Inferior parietal cortex (tissue), 1 donor: ENCODE results near the gene RPH3AL.
A peak's percentile ranks its signal among the peaks of the same experiment; 100 is the strongest.

Experiments
- DNase-seq: peaks from one replicate; pipeline ENCODE4 v3.0.0-alpha.2; 2016; ENCODE audit errors: extremely low spot score

The RPH3AL gene

DNA sequence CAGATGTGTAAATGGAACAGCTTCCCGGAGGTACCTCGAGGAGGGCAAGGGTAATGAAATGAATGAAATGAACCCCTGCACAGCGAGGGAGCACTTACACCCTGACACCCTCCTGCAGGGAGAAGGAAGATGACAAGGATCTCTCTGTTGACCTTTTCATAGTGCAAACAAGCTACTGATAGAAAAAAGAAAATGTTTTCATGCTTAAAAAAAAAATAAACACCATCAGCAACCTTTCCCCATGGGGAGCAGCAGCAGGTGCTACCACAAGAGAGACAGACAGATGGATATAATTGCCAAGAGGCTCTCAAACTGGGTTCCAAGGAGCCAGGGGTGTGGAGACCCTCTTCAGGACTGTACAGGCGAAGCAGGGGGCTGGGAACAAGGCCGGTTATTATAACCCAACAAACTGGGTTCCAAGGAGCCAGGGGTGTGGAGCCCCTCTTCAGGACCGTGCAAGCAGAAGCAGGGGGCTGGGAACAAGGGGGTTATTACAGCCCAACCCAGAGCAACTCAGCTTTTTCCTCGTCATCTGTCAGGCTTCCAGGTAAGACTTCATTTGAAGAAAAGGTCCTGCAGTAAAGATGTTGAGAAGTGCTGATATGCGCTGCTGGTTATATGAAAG lies 718 bp upstream of the RPH3AL start:
- no peak for DNase-seq

DNA sequence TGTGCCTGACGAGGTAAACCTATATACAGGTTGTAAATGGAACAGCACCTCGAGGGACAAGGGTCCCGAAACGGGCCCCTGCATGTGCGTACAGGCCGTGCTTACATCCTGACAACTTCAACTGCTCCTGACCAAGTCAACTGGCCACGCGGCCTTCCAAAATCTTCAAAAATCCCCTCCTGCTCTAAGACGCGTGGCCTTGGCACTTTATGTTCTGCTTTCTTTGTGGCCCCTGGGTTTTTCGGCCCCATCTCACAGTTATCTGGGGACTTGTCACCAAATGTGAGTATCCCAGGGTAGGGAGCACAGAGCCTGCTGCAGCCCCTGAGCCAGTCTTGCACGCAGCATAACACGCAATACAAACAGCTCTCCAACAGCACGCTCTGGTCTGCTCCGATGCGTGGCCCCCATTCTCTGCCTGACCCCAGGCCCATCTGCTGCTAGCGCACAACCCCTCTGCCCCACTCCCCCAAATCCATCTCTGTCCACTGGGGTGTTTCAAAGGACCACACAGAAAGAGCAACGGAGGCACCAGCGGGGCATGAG lies 659 bp downstream of the RPH3AL start:
- no peak for DNase-seq

DNA sequence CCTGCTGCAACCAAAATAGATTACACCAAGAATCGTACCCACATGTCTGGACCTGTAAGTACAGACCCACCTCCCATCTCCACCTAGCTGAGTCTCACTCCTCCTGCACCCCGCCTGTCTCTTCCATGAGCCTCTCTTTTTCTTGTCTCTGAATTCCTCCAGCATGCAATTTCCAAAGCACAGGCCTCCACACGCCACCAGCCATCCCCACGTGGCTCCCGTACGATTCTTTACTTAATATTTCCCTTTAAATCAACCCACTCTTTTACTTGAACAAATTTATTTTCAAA lies 1.2 kb downstream of the RPH3AL start:
- no peak for DNase-seq

DNA sequence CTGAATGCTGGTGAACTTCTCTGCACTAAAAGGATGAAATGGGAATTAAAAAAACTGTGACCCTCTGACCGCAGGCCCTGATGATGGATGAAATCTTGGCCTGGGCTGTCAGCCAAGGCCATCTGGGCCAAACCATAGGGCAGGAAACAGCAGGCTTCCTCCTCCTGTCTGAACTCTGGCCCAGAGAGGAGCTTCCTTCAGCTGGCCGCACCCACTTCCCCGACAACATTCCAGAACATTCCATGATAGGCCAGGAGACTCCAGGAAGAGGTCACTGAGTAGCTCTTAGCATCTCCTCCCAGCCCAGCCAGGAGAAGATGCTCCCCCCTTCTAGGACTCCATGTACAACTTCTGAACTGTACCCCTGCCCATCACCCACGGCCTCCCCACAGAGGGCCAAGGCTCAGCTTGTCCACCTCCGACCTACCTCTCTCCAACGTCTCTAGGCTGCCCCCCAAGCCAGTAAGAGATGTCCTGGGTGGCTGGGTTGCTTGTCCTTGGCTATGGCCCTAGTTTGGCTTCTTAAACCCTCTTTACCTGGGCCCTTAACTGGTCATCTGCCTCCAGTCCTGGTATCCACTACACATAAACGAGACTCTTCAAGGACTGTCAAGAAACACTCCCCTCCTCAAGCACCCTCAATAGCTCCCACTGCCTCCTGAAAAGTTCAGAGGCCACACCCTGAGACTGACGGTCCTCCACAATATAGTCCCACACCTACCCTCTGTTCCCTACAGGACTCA lies 1.7 kb downstream of the RPH3AL start:
- DNase-seq, result no peak

DNA sequence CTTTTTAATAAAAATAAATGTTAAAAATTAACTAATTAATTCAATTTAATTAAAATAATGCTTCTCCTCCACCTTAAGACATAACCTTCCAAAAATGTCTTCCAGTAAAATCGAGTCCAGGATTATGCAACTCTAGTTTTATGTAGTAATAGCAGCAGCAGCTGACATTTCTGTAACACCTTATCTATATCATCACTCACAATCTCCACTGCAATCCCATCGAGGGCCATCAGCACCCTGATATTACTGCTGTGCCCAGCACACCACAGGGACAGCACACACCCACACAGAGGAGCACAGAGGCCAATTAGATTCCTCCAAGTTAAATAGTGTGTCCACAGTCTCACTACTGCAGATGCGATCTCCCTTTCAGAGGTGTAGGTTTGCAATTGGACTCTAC lies 2.9 kb downstream of the RPH3AL start:
- DNase-seq, result no peak

DNA sequence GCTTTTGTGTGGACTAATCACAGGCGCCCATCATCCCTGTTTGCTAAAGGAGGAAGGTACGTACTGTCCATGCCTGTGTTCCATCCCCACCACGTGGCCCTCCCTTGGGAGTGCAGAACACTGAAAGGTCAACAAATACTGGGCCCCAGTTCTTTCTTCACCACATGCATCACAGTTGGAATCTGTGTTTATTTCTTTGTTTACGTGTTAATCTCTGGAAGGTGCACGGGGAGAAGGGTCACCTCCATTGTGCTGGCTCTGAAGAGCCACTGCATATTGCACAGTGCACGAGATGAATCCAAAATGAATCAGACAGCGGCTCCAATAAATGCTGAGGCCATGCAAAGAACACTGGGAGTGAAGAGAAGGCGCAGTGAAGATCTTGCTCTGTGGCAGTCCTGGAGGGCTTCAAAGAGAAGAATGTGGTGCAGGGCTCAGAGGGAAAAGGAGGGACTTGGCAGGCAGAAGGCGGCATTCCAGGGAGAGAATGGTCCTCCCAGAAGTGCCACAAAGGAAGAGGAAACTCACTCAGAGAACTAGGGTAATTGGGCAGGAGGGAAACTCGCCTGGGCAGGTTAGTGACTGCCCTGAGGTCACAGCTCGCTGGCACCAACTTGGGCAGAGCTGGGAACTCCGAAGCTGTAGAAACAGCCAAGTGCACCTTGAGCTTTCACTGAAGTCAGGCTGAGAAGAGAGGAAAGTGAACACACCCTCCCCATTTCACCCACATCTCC lies 3.7 kb downstream of the RPH3AL start:
- no peak for DNase-seq

DNA sequence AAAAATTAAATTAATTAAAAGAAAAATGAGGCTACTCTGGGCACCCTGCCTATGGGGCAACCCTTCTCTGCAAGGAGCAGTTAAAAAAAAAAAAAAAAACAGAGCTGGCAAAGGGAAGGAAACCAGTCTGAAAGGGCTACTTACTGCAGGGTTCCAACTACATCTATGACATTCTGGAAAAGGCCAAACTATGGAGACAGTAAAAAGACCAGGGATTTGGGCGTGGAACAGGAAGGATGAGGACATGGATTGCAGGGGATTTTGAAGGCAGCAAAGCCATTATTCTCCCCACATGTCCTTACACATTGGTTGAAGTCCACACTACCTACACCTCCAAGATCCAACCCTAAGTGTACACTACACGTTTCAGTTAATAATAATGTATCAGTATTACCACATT lies 4.6 kb downstream of the RPH3AL start:
- DNase-seq, result no peak

DNA sequence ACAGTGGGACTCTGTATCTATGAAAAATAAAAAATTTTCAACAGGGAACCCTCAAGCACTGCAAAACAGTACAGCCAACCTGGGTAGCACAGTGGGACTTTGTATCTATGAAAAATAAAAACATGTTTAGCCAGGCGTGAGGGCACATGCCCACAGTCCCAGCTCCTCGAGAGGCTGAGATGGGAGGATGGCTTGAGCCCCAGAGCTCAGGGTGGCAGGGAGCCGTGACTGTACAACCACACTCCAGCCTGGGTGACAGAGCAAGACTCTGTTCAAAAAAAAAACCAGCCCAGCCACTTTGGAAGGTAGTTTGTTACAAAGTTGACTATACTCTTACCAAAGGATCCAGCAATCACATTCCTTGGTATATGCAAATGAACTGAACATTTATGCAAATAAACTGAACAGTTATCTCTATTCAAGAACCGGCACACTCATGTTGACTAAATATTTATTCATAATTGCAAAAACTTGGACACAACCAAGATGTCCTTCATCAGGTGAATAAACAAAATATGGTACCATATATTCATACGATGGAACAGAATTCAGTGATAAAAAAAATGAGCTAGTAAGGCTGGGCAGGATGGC lies 5.2 kb downstream of the RPH3AL start:
- DNase-seq, result no peak

DNA sequence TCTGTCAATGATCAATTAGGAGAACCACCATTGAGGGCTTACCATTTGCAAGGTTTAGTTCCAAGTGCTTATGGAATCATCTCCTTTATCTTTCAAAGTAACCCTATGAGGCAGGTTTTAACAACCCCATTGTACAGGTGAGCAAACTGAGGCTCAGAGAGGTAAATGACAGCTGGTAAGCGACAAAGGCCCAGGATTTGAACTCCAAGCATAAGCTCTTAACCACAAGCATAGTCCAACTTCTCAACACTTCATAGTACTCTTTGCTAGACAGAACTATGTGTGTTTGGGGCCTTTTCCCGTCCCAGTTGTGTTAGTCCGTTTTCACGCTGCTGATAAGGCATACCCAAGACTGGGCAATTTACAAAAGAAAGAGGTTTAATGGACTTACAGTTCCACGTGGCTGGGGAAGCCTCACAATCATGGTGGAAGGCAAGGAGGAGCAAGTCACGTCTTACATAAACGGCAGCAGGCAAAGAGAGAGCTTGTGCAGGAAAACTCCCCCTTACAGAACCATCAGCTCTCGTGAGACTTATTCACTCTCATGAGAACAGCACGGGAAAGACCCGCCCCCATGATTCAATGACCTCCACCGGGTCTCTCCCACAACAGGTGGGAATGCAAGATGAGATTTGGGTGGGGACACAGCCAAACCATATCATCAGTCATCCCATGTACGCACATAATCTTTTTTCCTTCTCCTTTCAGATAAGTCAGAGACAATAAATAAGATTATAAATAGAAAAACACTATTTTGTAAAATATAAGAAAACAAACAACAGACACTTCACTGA lies 6.4 kb downstream of the RPH3AL start:
- DNase-seq, result no peak

DNA sequence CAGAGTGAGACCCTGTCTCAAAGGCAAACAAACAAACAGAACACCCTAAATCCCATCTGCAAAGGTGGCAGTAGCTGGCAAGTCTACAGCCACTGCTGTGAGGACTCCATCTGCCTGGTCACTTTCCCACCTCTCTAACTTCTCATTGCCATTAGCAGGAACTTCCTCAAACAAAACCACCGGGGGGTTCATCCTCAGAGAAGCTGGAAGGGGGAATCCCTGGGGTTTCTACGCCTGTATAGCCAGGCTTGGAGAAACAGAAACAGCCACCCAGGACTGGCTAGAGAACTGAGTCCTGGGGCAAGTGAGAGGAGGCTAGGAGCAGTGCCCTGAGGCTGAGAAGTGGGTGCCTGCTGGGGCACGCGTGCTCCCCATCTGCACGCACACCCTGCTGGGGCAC lies 7.3 kb downstream of the RPH3AL start:
- no peak for DNase-seq

DNA sequence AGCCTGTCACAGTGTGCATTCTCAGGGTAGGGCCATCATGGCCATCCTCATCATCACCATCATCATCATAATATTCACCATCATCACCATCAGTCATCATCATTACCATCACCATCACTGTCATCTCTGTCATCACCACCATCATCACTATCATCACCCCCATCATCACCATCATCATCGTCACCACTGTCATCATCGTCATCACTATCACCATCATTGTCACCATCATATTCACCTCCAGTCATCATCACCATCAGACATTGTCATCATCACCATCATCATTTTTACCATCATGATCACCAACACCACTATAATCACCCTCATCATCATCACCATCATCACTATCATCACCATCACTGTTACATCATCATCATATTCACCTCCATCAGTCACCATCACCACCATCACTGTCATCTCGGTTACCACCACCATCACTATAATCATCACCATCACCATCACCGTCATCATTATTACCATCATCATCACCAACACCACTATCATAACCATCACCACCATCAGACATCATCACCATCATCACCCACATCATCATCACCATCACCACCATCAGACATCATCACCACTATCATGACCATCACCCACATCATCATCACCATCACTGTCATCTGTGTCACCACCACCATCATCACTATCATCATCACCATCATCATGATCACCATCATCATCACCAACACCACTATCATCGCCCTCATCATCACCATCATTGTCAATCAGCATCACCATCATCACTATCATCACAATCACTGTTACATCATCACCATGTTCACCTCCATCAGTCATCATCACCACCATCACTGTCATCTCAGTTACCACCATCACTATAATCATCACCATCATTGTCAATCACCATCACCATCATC lies 8.5 kb downstream of the RPH3AL start:
- no peak for DNase-seq

DNA sequence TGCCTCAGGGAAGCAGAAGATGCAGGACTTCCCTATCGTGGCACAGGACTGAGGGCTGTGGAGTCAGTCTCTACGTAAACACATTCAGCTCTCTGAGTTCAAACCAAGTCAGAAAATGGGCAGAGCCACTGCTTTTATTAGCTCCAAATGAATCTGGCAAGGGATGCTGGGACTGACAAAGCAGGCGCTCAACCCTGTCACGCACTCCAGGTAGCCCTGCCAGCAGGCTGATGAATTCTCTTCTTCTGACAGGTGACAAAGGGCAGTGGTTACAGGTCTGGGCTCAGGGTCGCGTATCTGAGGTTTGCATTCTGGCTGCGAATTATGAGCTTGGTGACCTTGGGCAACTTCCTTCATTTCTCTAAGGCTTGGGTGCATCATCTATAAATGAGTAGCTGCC lies 9.4 kb downstream of the RPH3AL start:
- no peak for DNase-seq

DNA sequence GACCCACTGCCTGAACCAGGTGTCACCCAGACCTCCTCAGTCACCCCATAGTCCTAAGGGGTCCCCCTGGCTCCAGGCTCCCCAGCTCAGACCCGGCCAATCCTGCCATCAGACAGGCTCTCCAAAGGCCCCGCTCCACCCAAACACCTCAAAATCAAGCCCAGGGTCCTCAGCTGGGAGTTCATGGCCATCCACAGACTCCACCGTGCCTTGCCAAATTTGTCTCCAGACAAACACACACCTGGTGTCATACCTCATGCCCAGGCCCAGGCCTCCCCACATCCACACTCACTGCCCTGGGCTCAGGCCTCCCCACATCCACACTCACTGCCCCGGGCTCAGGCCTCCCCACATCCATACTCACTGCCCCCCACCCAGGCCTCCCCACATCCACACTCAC lies 12.5 kb downstream of the RPH3AL start:
- DNase-seq, result no peak

DNA sequence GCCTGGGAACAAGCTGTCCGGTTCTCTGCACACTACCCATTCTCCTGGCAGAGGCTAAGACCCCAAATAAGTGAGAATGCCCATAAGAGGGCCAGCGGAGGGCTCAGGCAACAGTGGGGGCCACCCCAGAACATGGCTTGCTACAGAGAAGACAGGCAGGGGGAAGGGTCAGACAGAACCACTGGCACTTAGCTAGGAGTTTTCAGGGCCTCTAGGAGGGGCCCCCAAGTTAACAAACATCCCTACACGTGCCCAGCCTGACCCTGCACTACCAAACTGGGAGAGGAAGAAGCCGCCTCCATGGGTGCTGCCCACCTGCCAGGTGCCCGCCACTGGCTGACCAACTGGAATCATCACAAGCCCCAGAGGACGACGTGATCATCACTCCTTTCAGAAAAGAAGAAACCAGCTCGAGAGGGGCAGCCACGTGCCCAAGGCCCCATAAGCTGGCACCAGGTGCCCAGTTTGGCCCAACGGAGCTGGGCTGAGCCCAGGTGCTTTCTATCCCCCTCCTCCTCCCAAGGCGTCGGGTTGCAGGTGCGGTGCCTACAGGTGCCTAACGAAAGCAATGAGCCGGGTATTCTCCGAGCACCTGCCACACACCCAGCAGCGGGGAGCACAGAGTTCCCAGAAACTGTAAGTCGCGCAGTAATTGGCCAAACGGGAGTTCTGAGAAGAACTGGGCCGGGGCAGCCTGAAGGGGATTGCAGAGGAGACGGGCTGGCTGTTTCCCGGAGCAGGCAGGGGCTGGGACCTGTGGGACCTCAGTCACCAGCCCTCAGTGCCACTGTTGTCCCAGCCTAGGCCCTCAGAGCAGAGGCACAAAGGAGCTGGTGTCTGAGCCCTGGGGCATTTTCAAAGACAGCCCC lies 13.2 kb downstream of the RPH3AL start:
- DNase-seq, result no peak

DNA sequence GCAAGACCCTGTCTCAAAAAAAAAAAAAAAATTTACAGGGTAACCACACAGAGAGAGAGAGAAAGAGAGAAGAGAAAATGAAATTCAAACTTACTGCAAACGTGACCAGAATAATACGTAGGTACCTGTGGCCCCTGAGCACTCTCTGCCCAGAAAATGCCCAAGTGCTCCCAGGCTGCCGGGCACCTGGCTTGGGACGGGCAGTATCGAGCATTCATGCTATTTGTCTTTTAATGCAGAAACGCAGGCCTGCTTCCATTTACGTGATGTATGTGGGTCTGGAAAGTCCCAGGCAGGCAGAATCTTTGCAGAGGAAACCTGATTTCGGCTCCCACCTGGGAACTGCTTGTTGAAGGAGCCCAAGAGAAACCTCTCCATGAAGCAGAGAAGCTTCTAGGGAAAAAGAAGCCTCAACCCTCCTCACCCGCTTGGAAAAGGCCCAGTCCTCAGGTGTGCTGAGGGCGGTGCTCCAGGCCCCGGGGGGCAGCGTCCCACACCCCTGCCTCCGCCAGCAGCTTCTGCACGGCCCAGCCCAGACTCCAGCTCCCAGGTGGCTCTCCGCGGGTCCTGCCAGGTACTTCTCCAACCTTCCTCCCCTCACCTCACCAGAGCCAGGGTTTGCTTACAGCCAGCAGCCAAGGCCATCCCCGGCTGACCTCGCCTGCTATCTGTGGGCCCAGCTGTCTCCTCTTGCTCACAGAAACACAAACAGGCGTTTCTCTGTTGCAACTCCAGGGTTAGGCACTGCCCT lies 14.0 kb downstream of the RPH3AL start:
- no peak for DNase-seq

DNA sequence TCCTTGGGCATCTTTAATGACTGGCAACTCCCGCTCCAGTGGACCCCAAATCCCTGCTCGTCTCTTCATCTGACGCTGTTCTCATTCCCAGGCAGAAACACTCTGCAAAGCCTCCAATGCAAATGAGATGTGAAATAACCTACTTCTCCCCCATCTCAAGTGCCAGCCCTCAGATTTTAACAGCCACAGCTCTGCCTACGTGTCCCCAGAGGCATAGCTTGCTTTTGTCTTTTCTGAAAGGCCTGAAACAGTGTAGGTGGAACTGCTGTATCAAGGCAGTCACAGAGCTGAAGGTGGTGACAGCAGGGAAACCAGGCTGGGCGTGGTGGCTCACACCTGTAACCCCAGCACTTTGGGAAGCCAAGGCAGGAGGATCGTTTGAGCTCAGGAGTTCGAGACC lies 14.7 kb downstream of the RPH3AL start:
- peak; percentile 43 for DNase-seq

DNA sequence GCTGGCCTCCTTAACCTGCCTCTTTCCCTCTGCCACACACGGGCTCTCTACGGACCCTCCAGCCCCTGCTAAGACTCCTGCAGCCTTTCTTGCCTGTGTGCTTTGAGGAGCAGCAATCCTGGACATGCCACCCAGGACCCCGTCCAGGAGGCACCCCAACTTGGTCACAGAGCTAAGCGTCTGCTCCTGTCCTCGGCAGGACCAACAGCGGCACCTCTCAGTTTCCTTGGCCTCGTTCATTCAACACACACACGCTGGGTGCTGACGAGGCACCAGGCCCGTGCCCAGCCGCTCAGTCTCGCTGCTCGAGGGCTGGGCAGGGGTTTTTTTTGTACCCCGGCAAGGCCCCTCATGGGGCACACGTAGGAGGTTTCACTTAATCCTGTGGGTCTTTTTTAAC lies 15.2 kb downstream of the RPH3AL start:
- no peak for DNase-seq

DNA sequence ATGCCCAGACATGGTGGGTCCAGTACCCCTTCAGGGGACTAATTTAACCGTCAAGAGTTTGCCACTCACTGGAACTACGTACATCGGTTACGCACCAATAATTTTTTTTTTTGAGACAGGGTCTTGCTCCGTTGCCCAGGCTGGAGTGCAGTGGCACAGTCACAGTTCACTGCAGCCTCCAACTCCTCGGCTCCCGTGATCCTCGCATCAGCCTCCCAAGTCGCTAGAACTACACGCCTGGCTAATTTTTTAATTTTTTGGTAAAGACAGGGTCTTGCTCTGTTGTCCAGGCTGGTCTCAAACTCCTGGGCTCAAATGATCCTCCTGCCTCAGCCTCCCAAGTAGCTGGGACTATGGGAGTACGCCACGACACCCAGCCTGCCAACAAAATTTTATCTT lies 15.6 kb downstream of the RPH3AL start:
- no peak for DNase-seq
